ENCODE results near the gene LRRC59.

LRRC59 gene

DNA sequence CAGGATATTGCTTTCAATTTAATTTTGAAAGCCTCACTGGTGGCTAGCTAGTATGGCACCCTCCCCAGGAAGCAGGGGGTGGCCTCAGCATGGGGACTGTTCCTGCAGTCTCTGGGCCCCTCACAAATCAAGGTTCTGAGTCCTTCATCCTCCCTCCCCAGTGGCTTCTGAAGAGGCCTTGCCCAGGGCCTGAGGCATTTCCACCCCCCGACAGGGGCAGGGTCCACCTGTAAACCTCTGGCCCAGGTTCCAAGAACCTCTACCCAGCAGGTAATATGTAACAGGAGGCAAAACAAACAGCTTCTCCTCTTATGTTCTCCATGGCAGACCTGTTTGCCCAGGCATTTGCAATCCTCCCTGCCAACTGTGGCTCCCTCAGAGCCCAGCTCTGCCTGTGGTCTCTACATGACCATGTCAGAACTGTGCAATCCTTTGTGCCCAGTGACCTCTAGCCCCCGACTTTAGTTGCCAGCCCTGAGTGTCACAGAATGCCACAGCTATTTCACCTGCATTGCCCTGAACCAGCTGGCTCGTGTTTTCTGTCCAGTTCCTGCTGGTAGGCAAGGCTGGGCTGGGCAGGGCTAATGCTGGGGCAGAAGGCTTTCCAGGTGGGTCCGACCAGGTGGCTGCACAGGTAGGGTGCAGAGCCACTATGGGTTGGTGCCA is 43.0 kb upstream of the LRRC59 start:
- DNase-seq (ENCODE audit: low read depth): no peak
- no peak overlapping the region for H3K4me3 ChIP-seq (replicated peaks; ENCODE audit: low read depth, low read length)
- no peak for TF ChIP-seq CTCF (IDR thresholded peaks at IDR 0.05; ENCODE audit: low read length, missing control alignments)

DNA sequence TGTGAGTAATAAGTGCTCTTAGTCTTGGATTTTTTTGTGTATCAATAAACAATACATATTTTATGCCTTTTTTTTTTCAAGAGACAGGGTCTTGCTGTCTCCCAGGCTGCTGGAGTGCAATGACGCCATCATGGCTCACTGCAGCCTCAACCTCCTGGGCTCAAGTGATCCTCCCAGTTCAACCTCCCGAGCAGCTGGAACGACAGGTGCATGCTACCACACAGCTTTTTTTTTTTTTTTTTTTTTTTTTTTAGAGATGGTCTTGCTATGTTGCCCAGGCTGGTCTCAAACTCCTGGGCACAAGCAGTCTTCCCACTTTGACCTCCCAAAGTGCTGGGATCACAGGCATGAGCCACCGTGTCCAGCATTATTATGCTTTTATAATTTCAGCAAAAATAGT is 41.7 kb upstream of the LRRC59 start:
- no peak overlapping the region for H3K4me3 ChIP-seq (replicated peaks; ENCODE audit: low read depth, low read length)
- no peak for TF ChIP-seq CTCF (IDR thresholded peaks at IDR 0.05; ENCODE audit: low read length, missing control alignments)
- no peak for DNase-seq (ENCODE audit: low read depth)

DNA sequence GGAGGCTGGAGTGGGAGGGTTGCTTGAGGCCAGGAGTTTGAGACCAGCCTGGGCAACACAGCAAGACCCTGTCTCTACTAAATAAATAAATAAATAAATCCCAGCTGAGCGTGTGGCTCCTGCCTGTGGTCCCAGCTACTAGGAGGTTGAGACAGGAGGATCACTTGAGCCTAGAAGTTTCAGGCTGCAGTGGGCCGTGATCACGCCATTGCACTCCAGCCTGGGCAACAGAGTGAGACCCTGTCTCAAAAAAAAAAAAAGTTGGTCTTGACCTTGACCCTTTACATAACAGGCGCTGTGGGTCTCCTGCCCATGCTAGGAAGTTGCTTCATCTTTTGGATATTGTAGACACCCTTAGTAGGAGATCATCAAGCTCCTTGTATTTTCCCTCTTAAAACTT is 40.1 kb upstream of the LRRC59 start:
- DNase-seq (ENCODE audit: low read depth): no peak
- no peak overlapping the region for H3K4me3 ChIP-seq (replicated peaks; ENCODE audit: low read depth, low read length)
- TF ChIP-seq CTCF (IDR thresholded peaks at IDR 0.05; ENCODE audit: low read length, missing control alignments): no peak

DNA sequence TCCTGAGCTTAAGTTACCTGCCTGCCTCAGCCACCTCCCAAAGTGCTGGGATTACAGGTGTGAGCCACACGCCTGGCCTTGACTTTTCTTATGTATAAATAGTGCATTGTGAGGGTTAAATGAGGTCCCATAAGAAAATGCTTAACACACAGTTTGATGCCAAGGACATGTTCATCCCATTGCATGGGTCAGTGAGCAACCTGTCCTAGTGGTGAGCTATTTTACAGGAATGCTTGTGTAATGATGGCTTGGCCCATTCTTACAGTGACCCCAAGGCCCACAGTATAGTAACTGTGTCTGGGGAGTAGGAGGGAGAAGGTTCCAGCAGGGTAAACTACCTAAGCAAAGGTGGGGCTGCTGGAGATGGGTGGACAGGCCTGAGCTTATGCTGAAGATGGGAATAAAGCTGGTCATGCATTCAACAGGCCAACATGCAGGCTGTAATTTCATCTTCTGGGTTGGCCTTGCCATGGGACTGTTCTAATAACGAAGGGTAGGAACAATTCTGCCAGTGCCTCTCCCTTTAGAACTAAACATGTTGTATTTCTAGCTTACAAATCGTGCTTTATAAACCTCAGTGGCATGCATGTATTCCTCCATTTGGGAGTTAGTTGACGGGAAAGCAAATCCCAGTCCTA is 34.9 kb upstream of the LRRC59 start:
- H3K4me3 ChIP-seq (replicated peaks; ENCODE audit: low read depth, low read length): no peak overlapping the region
- no peak for TF ChIP-seq CTCF (IDR thresholded peaks at IDR 0.05; ENCODE audit: low read length, missing control alignments)
- no peak for DNase-seq (ENCODE audit: low read depth)

GRCh38 chr17:50430821-50431618 is 33.7 kb upstream of the LRRC59 start:
- no peak for TF ChIP-seq CTCF (IDR thresholded peaks at IDR 0.05; ENCODE audit: low read length, missing control alignments)
- H3K4me3 ChIP-seq (replicated peaks; ENCODE audit: low read depth, low read length): no peak overlapping the region
- no peak for DNase-seq (ENCODE audit: low read depth)

DNA sequence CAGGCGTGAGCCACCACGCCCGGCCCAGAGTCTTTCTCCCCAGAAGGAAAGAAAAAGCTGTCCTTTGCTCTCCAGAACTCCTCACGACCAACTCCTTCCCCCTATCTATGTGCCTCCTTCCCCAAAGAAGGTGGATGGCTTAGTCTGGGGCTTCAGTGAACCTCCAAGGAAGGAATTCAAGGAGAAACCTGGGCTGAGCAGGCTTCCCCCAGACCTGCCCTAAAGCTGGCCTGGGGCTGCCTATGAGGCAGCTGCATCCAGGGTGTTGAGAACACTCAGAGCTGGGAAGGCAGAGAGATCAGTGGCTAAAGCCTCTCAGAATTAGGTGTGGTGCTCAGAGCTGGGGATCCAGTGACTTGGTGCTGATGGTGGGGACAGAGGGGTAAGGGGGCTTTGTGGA is 32.5 kb upstream of the LRRC59 start:
- TF ChIP-seq CTCF (IDR thresholded peaks at IDR 0.05; ENCODE audit: low read length, missing control alignments): no peak
- no peak for DNase-seq (ENCODE audit: low read depth)
- no peak overlapping the region for H3K4me3 ChIP-seq (replicated peaks; ENCODE audit: low read depth, low read length)

Measured in fibroblast of pulmonary artery (primary cell).